CD4-positive, alpha-beta memory T cell (primary cell): ENCODE results near the gene AP3M1. TPM values are rescaled to one million over a fixed set of nuclear protein-coding genes. Genes with fewer than 3 reads are reported as not detected.

Experiments
- CTCF ChIA-PET: fragments of 350-600 bp; sonication (Branson Sonifier 250); formaldehyde crosslinking; loops from one replicate; lab custom pipeline; 2021; ENCODE audit warnings: inconsistent platforms; ENCODE audit not compliant: partially characterized antibody; lab: Charles Lee
- POLR2A ChIA-PET: fragments of 350-600 bp; sonication (Branson Sonifier 250); formaldehyde crosslinking; loops from one replicate; lab custom pipeline; 2021; ENCODE audit not compliant: partially characterized antibody; lab: Charles Lee
- DNase-seq, 5 donors: peaks; one replicate each; pipeline versions ENCODE4 v3.0.0 to v3.0.0-alpha.2; 2020 to 2022; ENCODE audit warnings: mixed read lengths in 1 of 5
- H3K27ac ChIP-seq: one replicate; pipeline ENCODE4 v1.7.0; 2013; ENCODE audit warnings: low read depth, low read length
- H3K27me3 ChIP-seq: 2 replicates; pipeline ENCODE4 v1.7.0; 2013; ENCODE audit warnings: mild to moderate bottlenecking, low read length, moderate library complexity; ENCODE audit not compliant: insufficient read depth
- H3K36me3 ChIP-seq: 2 replicates; pipeline ENCODE4 v1.7.0; 2013; ENCODE audit warnings: mild to moderate bottlenecking, low read length, moderate library complexity; ENCODE audit not compliant: insufficient read depth
- H3K4me1 ChIP-seq: 2 replicates; pipeline ENCODE4 v1.7.0; 2013; ENCODE audit warnings: mild to moderate bottlenecking, low read length, moderate library complexity; ENCODE audit not compliant: insufficient read depth
- H3K4me3 ChIP-seq, 2 donors: one replicate each; pipeline ENCODE4 v1.7.0; 2013; ENCODE audit warnings: low read length in 2 of 2, mild to moderate bottlenecking in 1 of 2
- H3K9me3 ChIP-seq, 2 donors: one replicate each; pipeline ENCODE4 v1.7.0; 2013; ENCODE audit warnings: low read length in 2 of 2, control low read depth in 1 of 2; ENCODE audit not compliant: control insufficient read depth in 1 of 2
- H3K27ac Mint-ChIP-seq, 7 donors: one replicate each; pipeline ENCODE4 v1.8.0; 2020 to 2021; ENCODE audit warnings: mixed read lengths in 7 of 7, mild to moderate bottlenecking in 6 of 7, inconsistent platforms in 3 of 7, moderate library complexity in 3 of 7
- H3K27me3 Mint-ChIP-seq, 2 donors: one replicate each; pipeline ENCODE4 v1.8.0; 2020 to 2021; ENCODE audit warnings: mixed read lengths in 2 of 2
- H3K36me3 Mint-ChIP-seq, 2 donors: one replicate each; pipeline ENCODE4 v1.8.0; 2020 to 2021; ENCODE audit warnings: mixed read lengths in 2 of 2, inconsistent platforms in 1 of 2, mild to moderate bottlenecking in 1 of 2
- H3K4me1 Mint-ChIP-seq, 4 donors: one replicate each; pipeline ENCODE4 v1.8.0; 2020 to 2021; ENCODE audit warnings: mixed read lengths in 4 of 4, mild to moderate bottlenecking in 1 of 4
- H3K4me3 Mint-ChIP-seq, 8 donors: one replicate each; pipeline ENCODE4 v1.8.0; 2020 to 2021; ENCODE audit warnings: mixed read lengths in 8 of 8, mild to moderate bottlenecking in 7 of 8, moderate library complexity in 6 of 8, inconsistent platforms in 3 of 8
- H3K9me3 Mint-ChIP-seq, 8 donors: one replicate each; pipeline ENCODE4 v1.8.0; 2020 to 2021; ENCODE audit warnings: mixed read lengths in 8 of 8, mild to moderate bottlenecking in 5 of 8, inconsistent platforms in 3 of 8, moderate library complexity in 1 of 8
- intact Hi-C: fragments of 100-400 bp; cut with micrococcal nuclease; formaldehyde crosslinking; loops from one replicate; pipeline ENCODE4 v1.15.1; 2023
- polyA plus RNA-seq, 2 donors: library from polyadenylated mRNA; unstranded; fragments of 300-500 nt; fragmentation: Illumina TruSeq; gene quantifications; one replicate each; pipeline ENCODE4 v1.2.3, GENCODE V29; 2021
- total RNA-seq, 2 experiments: library from RNA; stranded (reverse); gene quantifications; one replicate each; pipeline ENCODE4 v1.2.3, GENCODE V29; 2021

AP3M1 gene
- total and polyA plus RNA-seq, 4 experiments from 2014 or later, result 28.7 to 38.8 (median 38.1) TPM

DNA sequence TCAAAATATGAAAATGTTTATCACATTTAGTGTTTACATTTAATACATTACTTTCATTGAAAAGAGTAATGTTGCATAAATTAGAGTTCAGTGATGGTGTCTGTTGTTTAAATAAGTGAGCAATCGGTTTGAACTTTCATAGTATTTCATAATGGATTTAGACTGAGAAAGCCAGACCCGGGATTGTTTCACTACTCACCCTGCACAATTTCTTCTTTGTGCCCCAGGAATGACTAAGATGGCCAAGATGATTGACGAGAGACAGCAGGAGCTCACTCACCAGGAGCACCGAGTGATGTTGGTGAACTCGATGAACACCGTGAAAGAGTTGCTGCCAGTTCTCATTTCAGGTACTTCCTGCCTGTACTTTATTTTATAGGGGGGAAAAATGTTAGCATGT lies 78.1 kb downstream of the AP3M1 start:
- no peak overlapping the region for H3K4me3 ChIP-seq
- H3K4me1 ChIP-seq, result peaks cover 5% of the 10 kb centered on the region
- peaks cover 5 to 37% (median 9%) of the 10 kb centered on the region in 4 donors for H3K4me1 Mint-ChIP-seq
- DNase-seq, result no peak
- H3K27me3 ChIP-seq, result no peaks in the 10 kb centered on the region
- H3K27ac Mint-ChIP-seq, result peak overlapping the region in 2 of 7 donors; percentile 37 to 65
- no peaks in the 10 kb centered on the region for H3K9me3 Mint-ChIP-seq
- ChIA-PET CTCF (no interaction called here), POLR2A (no interaction called here)
- H3K36me3 Mint-ChIP-seq, result peaks cover 52 to 54% of the 10 kb centered on the region in 2 donors
- H3K36me3 ChIP-seq, result peaks cover 33% of the 10 kb centered on the region
- intact Hi-C loops, result no loop called here
- no peak overlapping the region for H3K4me3 Mint-ChIP-seq
- H3K27ac ChIP-seq, result no peak overlapping the region
- no peaks in the 10 kb centered on the region for H3K27me3 Mint-ChIP-seq
- H3K9me3 ChIP-seq, result no peaks in the 10 kb centered on the region

- H3K4me1 ChIP-seq, result no peaks in the 10 kb centered on the region
- no peak overlapping the region for H3K4me3 ChIP-seq
- H3K27ac Mint-ChIP-seq, result no peak overlapping the region
- peaks cover 43 to 48% of the 10 kb centered on the region in 2 donors for H3K36me3 Mint-ChIP-seq
- POLR2A ChIA-PET, result no interaction called here
- H3K4me1 Mint-ChIP-seq, result peaks cover under 1 to 23% (median 3%) of the 10 kb centered on the region in 4 donors
- H3K27me3 Mint-ChIP-seq, result no peaks in the 10 kb centered on the region
- H3K27me3 ChIP-seq, result no peaks in the 10 kb centered on the region
- CTCF ChIA-PET, result interaction anchor here (0.6 to 0.7 kb wide), 2 partner anchors 10 to 12 kb away, joined by 3 read pairs; no protein-coding TSS in a partner anchor
- intact Hi-C loops, result no loop called here
- no peak overlapping the region for H3K4me3 Mint-ChIP-seq
- no peak for DNase-seq
- H3K36me3 ChIP-seq, result peaks cover 33% of the 10 kb centered on the region
- no peak overlapping the region for H3K27ac ChIP-seq
- no peaks in the 10 kb centered on the region for H3K9me3 Mint-ChIP-seq
- H3K9me3 ChIP-seq, result no peaks in the 10 kb centered on the region
Measured at GRCh38 chr10:74071157-74071556, 79.5 kb downstream of the AP3M1 start.

Other genes with a start within 250 kb of the AP3M1 start
- under 1 TPM; 0.64 to 0.91 TPM for gene PLAU, start 239.7 kb downstream of the AP3M1 start, total RNA-seq
- not detected for gene PLAU, start 239.7 kb downstream of the AP3M1 start, polyA plus RNA-seq
- gene VCL, start 152.7 kb downstream of the AP3M1 start, total RNA-seq, result 10 to 100 TPM; 29.6 TPM
- 10 to 100 TPM; 48.2 to 60.3 TPM for gene VCL, start 152.7 kb downstream of the AP3M1 start, polyA plus RNA-seq
- gene ADK, start 393 bp upstream of the AP3M1 start, total RNA-seq, result 10 to 100 TPM; 33.7 to 38.5 TPM
- 10 to 100 TPM; 63.5 to 66.6 TPM for gene ADK, start 393 bp upstream of the AP3M1 start, polyA plus RNA-seq